NCI-H1436 treated with DMSO at 0.1 percent for 48 hours (cell line): ENCODE measurements around the gene TNS2.

ENCODE experiments used
- DNase-seq: peaks from one replicate; lab custom pipeline; 2025; lab: John Stamatoyannopoulos, UW

TNS2 gene

GRCh38 chr12:53056901-53057300, 7.0 kb downstream of the TNS2 start:
- DNase-seq, result no peak

- DNase-seq, result no peak
These were observed 8.1 kb downstream of the TNS2 start for GRCh38 chr12:53057816-53058500.

- no peak for DNase-seq
These were observed 9.0 kb downstream of the TNS2 start for GRCh38 chr12:53058674-53059433.

GRCh38 chr12:53059434-53060063, 9.7 kb downstream of the TNS2 start:
- no peak for DNase-seq

GRCh38 chr12:53060064-53060720, 10.3 kb downstream of the TNS2 start:
- no peak for DNase-seq

GRCh38 chr12:53060721-53061276, 10.9 kb downstream of the TNS2 start:
- DNase-seq, result no peak

- DNase-seq, result no peak
These were observed 11.6 kb downstream of the TNS2 start for GRCh38 chr12:53061404-53062010.

- DNase-seq, result no peak
These were observed 12.4 kb downstream of the TNS2 start for GRCh38 chr12:53062011-53062961.

- DNase-seq, result no peak
These were observed 13.3 kb downstream of the TNS2 start for GRCh38 chr12:53062977-53063707.

- no peak for DNase-seq
These were observed 14.1 kb downstream of the TNS2 start for GRCh38 chr12:53063708-53064612.

- DNase-seq, result no peak
These were observed 15.0 kb downstream of the TNS2 start for GRCh38 chr12:53064613-53065436.

GRCh38 chr12:53065470-53065869, 15.6 kb downstream of the TNS2 start:
- DNase-seq, result no peak

- DNase-seq, result no peak
These were observed 16.4 kb downstream of the TNS2 start for GRCh38 chr12:53065975-53066931.

- DNase-seq, result no peak
These were observed 17.5 kb downstream of the TNS2 start for GRCh38 chr12:53067074-53067992.

- no peak for DNase-seq
These were observed 18.3 kb downstream of the TNS2 start for GRCh38 chr12:53067993-53068770.
